ENCODE results near the gene ENTR1. TPM values are rescaled to one million over a fixed set of nuclear protein-coding genes. Genes with fewer than 3 reads are reported as not detected.
A peak's percentile ranks its signal among the peaks of the same experiment; 100 is the strongest.

Gene ENTR1, protein sequence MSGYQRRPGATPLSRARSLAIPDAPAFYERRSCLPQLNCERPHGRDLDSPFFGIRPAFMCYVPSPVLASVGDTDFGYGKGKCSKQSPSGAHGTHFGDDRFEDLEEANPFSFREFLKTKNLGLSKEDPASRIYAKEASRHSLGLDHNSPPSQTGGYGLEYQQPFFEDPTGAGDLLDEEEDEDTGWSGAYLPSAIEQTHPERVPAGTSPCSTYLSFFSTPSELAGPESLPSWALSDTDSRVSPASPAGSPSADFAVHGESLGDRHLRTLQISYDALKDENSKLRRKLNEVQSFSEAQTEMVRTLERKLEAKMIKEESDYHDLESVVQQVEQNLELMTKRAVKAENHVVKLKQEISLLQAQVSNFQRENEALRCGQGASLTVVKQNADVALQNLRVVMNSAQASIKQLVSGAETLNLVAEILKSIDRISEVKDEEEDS
- 10 to 100 TPM; 19.5 to 44.0 (median 21.2) TPM for total RNA-seq

DNA sequence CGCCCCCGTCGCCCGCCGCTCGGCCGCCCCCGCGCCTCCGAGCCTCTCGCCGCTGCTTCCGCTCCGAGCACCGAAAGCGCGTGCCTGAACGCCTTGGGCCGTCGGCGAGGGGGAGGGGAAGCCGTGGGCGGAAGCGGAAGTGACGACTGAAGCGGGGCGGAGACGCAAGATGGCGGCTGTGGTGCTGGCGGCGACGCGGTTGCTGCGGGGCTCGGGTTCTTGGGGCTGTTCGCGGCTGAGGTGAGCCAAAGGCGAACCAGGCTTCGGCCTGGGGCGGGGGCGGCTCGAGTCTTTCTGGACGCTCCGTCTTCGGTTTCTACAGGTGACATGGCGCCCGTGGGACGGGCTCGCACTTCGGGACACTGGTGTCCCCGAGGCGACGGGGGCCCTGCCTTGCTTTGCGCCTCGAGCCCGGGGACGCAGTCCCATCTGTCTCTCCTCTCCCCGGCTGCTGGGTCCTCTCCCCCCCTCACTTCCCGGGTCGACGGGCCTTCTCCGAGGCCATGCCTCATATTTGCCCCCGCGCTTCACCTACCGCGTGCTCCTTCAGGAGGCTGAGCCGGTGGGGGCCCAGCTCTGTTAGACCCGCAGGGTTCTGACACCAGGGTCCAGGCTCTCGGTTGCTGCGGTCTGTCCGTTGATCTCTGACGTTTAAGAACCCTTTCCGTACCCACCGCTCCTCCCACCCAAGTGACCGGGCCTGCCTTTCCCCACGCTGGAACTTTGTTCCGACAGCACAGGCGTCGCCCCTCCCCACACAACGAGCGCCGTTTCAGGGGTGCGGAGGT, at the start of gene ENTR1, which contains the start of gene PMPCA:
ENTR1 (minus strand) TSS at position 115 of the 788 bp plus-strand sequence. CDS start 217 bp downstream, outside the sequence.
PMPCA (plus strand) TSS at position 159 of the 788 bp plus-strand sequence; CDS start at position 170, 11 bp downstream.
- no peaks in the 10 kb centered on the region for H3K36me3 ChIP-seq

DNA sequence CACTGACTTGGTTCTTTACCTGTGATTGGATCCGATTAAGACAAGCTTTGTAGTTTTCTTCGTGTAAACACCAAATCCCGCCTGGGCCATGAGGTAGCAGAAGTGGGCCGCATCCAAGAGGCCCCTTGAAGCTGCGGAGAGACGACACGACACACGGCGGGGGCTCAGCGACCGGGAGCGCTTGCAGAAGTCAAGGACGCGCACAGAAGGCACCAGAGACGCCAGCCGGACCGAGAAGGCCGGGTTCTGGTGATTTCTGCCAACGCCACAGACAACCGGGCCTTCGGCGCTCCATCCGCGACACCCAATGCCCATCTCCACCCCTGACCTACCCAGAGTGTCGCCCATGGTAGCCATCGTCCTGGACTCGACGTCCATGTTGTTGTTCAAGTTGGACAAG, 49.0 kb upstream of the ENTR1 start:
- H3K27ac ChIP-seq = no peak overlapping the region
- intact Hi-C loops (cut with DNase I; ENCODE audit: low total_unique reads) = no loop called here
- H3K4me3 ChIP-seq = no peak overlapping the region
- no peaks in the 10 kb centered on the region for H3K4me1 ChIP-seq
- TF ChIP-seq, protein P1, sequence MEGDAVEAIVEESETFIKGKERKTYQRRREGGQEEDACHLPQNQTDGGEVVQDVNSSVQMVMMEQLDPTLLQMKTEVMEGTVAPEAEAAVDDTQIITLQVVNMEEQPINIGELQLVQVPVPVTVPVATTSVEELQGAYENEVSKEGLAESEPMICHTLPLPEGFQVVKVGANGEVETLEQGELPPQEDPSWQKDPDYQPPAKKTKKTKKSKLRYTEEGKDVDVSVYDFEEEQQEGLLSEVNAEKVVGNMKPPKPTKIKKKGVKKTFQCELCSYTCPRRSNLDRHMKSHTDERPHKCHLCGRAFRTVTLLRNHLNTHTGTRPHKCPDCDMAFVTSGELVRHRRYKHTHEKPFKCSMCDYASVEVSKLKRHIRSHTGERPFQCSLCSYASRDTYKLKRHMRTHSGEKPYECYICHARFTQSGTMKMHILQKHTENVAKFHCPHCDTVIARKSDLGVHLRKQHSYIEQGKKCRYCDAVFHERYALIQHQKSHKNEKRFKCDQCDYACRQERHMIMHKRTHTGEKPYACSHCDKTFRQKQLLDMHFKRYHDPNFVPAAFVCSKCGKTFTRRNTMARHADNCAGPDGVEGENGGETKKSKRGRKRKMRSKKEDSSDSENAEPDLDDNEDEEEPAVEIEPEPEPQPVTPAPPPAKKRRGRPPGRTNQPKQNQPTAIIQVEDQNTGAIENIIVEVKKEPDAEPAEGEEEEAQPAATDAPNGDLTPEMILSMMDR (IDR thresholded peaks at IDR 0.05) = no peak
- TF ChIP-seq POLR2A (IDR thresholded peaks at IDR 0.05) = no peak
- no peaks in the 10 kb centered on the region for H3K27me3 ChIP-seq
- no peak for DNase-seq
- H3K9me3 ChIP-seq = no peaks in the 10 kb centered on the region
- H3K36me3 ChIP-seq = no peaks in the 10 kb centered on the region

More for the DNA sequence above, at the start of gene ENTR1, which contains the start of gene PMPCA:
- intact Hi-C loops (cut with DNase I; ENCODE audit: low total_unique reads) = no loop called here
- H3K9me3 ChIP-seq = no peaks in the 10 kb centered on the region
- H3K4me3 ChIP-seq = peak within 1 kb of the TSS; percentile 70 to 94
- peak; percentile 72 to 92 for TF ChIP-seq POLR2A (IDR thresholded peaks at IDR 0.05)
- TF ChIP-seq, protein P1 (IDR thresholded peaks at IDR 0.05) = peak in 1 of 4 experiments; percentile 41
- no peaks in the 10 kb centered on the region for H3K27me3 ChIP-seq
- peak within 1 kb of the TSS; percentile 78 to 80 for H3K27ac ChIP-seq
- peaks cover 0 to 8% of the 10 kb centered on the region in 2 donors for H3K4me1 ChIP-seq
- peak; percentile 91 to 93 for DNase-seq

DNA sequence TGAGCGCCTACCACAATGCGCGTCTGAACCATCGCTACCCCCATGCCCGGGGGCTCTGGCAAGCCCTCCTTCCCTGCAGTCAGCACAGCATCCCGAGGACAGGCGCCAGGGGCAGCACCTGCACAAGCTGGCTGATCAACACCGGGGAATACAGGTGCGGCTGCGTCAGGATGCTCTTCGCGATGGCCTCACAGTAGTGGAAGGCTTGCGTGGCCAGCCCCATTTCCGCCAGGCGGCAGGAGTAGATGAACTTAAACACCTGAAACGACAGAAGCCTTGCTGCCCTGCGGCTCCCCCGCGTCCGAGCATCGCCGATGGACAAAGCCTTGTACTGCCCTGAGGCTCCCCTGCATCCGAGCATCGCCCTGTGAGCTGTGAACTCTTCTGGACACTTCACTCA, 46.9 kb upstream of the ENTR1 start:
- H3K4me3 ChIP-seq = no peak overlapping the region
- no peak for DNase-seq
- H3K4me1 ChIP-seq = no peaks in the 10 kb centered on the region
- intact Hi-C loops (cut with DNase I; ENCODE audit: low total_unique reads) = no loop called here
- H3K36me3 ChIP-seq = no peaks in the 10 kb centered on the region
- no peak overlapping the region for H3K27ac ChIP-seq
- TF ChIP-seq, protein P1 (IDR thresholded peaks at IDR 0.05) = no peak
- no peaks in the 10 kb centered on the region for H3K9me3 ChIP-seq
- H3K27me3 ChIP-seq = no peaks in the 10 kb centered on the region

DNA sequence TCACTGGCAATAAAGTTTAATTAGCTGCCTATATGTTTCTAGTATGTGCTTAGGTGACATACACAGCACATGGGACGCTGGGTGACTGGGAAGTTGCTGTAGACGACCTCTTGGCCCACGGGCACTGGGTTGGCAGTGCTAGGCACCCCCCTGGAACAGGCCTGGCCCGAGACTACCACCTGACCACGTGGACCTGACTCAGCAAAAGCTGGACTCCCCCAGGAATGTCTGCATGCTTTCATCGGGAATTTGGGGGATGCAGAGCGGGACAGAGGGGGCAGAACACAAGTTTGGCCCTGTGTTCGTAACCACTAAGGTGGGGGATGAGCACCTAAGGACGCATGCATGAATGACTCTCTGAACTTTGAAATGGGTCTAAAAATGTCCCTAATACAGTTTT, 45.8 kb upstream of the ENTR1 start:
- no peak for DNase-seq
- Histone ChIP-seq H3K4me3 (no peak overlapping the region), H3K27me3 (no peaks in the 10 kb centered on the region), H3K4me1 (no peaks in the 10 kb centered on the region), H3K27ac (no peak overlapping the region), H3K9me3 (no peaks in the 10 kb centered on the region), H3K36me3 (no peaks in the 10 kb centered on the region)
- intact Hi-C loops (cut with DNase I; ENCODE audit: low total_unique reads) = no loop called here
- TF ChIP-seq, protein P1 (IDR thresholded peaks at IDR 0.05) = no peak
- TF ChIP-seq POLR2A (IDR thresholded peaks at IDR 0.05) = no peak

Measured in uterus (tissue), 4 donors.